Measurements from ENCODE around the gene MTG2. TPM values are rescaled to one million over a fixed set of nuclear protein-coding genes. Genes with fewer than 3 reads are reported as not detected.

Gene MTG2, protein sequence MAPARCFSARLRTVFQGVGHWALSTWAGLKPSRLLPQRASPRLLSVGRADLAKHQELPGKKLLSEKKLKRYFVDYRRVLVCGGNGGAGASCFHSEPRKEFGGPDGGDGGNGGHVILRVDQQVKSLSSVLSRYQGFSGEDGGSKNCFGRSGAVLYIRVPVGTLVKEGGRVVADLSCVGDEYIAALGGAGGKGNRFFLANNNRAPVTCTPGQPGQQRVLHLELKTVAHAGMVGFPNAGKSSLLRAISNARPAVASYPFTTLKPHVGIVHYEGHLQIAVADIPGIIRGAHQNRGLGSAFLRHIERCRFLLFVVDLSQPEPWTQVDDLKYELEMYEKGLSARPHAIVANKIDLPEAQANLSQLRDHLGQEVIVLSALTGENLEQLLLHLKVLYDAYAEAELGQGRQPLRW
- total RNA-seq (2021; ENCODE audit: unreplicated experiment) = 56.8 TPM
- polyA plus RNA-seq (2012; ENCODE audit: insufficient read length) = 52.9 TPM
- percentile 82 among the genes with signal in this experiment for Bru-seq, nascent RNA
- percentile 87 among the genes with signal in this experiment for BruChase-seq, experiment 1, labeled RNA remaining after a 2-hour chase
- BruChase-seq, experiment 2, labeled RNA remaining after a 6-hour chase = percentile 86 among the genes with signal in this experiment
- long read RNA-seq, transcript MTG2-201 (7 exons, 2,929 nt) = major isoform, 18 of 118 reads
- long read RNA-seq, partial matches to known transcripts = 65 of 118 reads
- long read RNA-seq, other reads (novel, unspliced or antisense) = 33 of 118 reads

DNA sequence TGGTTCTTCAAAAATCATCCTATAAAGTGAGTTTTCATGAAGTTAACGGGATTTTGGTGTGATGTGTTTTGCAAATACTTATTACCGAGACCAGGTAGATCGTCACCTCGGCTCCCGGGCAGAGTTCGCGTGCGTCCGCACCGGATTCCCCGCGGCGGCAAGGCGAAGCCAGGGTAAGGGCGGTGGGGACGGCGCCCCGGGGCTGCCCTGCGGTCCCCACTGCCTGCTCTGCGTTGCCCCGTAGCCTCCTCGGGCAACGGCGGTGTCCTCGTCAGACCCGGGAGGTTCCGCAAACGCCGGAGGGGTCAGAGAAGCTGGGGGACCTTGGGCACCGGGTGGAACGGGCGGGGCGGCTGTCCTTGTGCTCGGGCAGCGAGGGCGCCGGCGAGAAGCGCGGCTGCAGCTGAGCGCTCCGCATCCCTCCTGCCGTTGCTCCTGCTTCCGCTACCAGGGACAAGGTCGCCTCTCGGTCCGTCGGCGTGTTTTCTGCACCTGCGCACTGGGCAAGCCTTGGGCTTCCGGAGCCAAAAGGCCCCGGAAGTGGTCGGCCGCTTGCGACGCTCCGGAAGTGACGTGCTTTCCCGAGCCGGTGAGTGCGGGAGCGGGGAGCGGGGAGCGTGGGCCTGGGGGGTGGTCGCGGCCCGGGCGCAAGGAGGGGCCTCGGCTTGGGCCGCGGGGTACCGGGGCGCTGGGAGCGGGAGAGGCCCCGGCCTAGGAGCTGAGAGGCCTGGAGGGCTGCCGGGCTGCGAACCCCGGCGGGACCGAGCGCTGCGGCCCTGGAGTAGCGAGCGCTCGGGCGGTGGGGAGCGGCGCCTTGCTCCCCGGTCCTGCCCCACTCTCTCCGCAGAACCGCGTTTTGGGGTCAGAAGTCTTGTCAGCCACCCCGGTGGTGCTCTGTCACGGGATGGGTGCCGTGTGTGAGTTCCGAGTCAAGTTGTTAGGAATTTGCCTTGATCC, at the start of gene MTG2:
Gene MTG2, plus strand, starts transcription at position 560 of the 957 bp plus-strand sequence. CDS start 10,393 bp downstream, outside the sequence.
- Histone ChIP-seq H3K9me3 (ENCODE audit: control insufficient read depth, insufficient read depth, low read depth, low read length) (no peaks in the 10 kb centered on the region), H3K27ac (ENCODE audit: low read length) (peak within 1 kb of the TSS; percentile 95), H3K27me3 (ENCODE audit: control insufficient read depth, insufficient read depth, low read length) (no peaks in the 10 kb centered on the region), H3K36me3 (ENCODE audit: control insufficient read depth, insufficient read depth, low read length) (peaks cover 14% of the 10 kb centered on the region), H3K4me1 (ENCODE audit: control insufficient read depth, insufficient read depth, low read length) (peaks cover 15% of the 10 kb centered on the region; the same call in 1 of the 2 replicates), H3K4me3 (ENCODE audit: low read depth in 2 of 2, low read length in 2 of 2) (peak within 1 kb of the TSS; percentile 89 to 98)
- intact Hi-C loops (cut with micrococcal nuclease; ENCODE audit: unreplicated experiment) (no loop called here), in situ Hi-C loops (cut with HindIII; ENCODE audit: low pct_unique_long_range_greater_than_20kb, low sequenced_read_pairs) (no loop called here)
- ATAC-seq (peak; percentile 98), DNase-seq (ENCODE audit: low read depth, low spot score) (peak; percentile 76)
- ChIA-PET CTCF (no interaction called here), POLR2A (interaction anchor here (0.7 kb wide), 1 partner anchor 411 kb away, joined by 3 read pairs; no protein-coding TSS in a partner anchor)
- BruUV-seq (replicated peaks) = TSS peak; percentile 79
- TF ChIP-seq POLR2AphosphoS5 (IDR thresholded peaks at IDR 0.05; ENCODE audit: low read depth, low read length) (peak; percentile 98), TCF7L2 (IDR thresholded peaks at IDR 0.05; ENCODE audit: low read depth, low read length) (no peak), SIN3A (IDR thresholded peaks at IDR 0.05; ENCODE audit: borderline replicate concordance, insufficient read depth, low read depth, low read length) (peak; percentile 69; the same call in 1 of the 2 replicates)
- TF ChIP-seq, protein P1, sequence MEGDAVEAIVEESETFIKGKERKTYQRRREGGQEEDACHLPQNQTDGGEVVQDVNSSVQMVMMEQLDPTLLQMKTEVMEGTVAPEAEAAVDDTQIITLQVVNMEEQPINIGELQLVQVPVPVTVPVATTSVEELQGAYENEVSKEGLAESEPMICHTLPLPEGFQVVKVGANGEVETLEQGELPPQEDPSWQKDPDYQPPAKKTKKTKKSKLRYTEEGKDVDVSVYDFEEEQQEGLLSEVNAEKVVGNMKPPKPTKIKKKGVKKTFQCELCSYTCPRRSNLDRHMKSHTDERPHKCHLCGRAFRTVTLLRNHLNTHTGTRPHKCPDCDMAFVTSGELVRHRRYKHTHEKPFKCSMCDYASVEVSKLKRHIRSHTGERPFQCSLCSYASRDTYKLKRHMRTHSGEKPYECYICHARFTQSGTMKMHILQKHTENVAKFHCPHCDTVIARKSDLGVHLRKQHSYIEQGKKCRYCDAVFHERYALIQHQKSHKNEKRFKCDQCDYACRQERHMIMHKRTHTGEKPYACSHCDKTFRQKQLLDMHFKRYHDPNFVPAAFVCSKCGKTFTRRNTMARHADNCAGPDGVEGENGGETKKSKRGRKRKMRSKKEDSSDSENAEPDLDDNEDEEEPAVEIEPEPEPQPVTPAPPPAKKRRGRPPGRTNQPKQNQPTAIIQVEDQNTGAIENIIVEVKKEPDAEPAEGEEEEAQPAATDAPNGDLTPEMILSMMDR (IDR thresholded peaks at IDR 0.05) = no peak
- TF ChIP-seq, protein P2, sequence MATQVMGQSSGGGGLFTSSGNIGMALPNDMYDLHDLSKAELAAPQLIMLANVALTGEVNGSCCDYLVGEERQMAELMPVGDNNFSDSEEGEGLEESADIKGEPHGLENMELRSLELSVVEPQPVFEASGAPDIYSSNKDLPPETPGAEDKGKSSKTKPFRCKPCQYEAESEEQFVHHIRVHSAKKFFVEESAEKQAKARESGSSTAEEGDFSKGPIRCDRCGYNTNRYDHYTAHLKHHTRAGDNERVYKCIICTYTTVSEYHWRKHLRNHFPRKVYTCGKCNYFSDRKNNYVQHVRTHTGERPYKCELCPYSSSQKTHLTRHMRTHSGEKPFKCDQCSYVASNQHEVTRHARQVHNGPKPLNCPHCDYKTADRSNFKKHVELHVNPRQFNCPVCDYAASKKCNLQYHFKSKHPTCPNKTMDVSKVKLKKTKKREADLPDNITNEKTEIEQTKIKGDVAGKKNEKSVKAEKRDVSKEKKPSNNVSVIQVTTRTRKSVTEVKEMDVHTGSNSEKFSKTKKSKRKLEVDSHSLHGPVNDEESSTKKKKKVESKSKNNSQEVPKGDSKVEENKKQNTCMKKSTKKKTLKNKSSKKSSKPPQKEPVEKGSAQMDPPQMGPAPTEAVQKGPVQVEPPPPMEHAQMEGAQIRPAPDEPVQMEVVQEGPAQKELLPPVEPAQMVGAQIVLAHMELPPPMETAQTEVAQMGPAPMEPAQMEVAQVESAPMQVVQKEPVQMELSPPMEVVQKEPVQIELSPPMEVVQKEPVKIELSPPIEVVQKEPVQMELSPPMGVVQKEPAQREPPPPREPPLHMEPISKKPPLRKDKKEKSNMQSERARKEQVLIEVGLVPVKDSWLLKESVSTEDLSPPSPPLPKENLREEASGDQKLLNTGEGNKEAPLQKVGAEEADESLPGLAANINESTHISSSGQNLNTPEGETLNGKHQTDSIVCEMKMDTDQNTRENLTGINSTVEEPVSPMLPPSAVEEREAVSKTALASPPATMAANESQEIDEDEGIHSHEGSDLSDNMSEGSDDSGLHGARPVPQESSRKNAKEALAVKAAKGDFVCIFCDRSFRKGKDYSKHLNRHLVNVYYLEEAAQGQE (IDR thresholded peaks at IDR 0.05; ENCODE audit: insufficient read depth in 1 of 2, low read depth in 2 of 2, low read length in 1 of 2) = peak in 1 of 2 experiments; percentile 49; a peak in 1 of 4 replicates
